GM12864 (cell line): Measurements from ENCODE around the gene ALDH7A1.

ENCODE experiments used
- DNase-seq: peaks from one replicate; pipeline ENCODE4 v3.0.0-alpha.2; 2011; ENCODE audit warnings: low read depth
- H3K4me3 ChIP-seq: 2 replicates; pipeline ENCODE4 v1.5.1; 2011; ENCODE audit warnings: mild to moderate bottlenecking, low read depth, low read length, control low read depth
- CTCF ChIP-seq: IDR thresholded peaks from 2 replicates; pipeline ENCODE4 v1.5.1; 2011; ENCODE audit warnings: low read depth, mild to moderate bottlenecking, moderate library complexity, low read length, control low read depth, inconsistent platforms; ENCODE audit errors: missing control alignments

Gene ALDH7A1

DNA sequence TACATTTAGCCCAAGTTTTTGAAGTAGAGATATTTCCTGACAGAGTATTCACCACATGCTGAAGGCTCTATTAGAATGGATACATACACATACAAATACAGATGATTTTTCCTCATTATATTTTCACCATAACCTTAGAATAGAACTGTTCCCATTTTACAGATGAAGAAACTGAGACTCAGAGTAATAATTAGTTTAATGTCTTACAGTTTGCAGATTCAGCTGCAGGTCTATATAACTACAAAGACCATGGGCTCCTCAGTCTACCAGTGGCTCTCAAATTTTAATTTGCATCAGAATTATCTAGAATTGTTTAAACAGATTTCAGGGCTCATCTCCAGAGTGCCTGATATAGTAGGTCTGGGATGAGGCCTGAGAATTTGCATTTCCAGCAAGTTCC lies 107.4 kb downstream of the ALDH7A1 start:
- no peak for DNase-seq
- H3K4me3 ChIP-seq = no peak overlapping the region
- TF ChIP-seq CTCF = no peak

DNA sequence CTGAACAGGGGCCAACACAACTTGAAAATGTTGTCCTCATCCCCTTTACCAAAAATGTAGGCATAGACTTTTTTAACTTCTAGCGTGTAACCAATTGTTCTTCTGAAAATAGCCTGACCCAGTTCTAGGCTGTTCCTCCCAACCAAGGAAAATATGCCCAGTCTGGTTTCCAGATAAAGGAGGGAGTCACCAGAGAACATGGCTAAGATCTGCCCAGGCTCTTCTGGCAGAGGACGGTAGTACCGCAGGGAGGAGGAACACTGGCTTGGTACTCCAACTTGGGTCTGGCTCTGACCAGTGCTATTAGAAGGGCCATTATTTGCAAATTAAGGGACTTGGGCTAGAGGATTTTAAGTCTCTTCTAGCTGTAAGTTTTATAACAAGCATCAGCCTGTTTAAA lies 108.7 kb downstream of the ALDH7A1 start:
- DNase-seq = no peak
- no peak for TF ChIP-seq CTCF
- no peak overlapping the region for H3K4me3 ChIP-seq

- no peak for DNase-seq
- TF ChIP-seq CTCF = no peak
- H3K4me3 ChIP-seq = no peak overlapping the region
Observed at GRCh38 chr5:126484253-126484652, 110.8 kb downstream of the ALDH7A1 start.

DNA sequence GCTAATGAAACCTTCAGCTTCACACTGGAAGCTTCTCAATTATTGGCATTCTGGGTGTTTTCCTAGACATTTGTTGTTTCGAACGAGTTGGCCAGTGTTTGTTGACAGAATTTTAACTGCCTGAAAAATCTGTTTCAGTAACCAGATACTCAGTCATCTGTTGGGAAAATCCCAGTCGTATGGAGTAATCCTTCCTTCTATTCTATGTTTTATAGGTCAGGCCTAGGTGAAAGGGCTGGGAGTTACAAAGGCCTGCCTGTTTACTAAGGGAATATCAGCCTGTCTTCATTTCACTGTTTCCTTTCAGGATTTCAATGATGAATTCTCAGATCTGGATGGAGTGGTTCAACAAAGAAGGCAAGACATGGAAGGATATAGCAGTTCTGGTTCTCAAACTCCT lies 111.9 kb downstream of the ALDH7A1 start:
- DNase-seq = no peak
- H3K4me3 ChIP-seq = no peak overlapping the region
- no peak for TF ChIP-seq CTCF

DNA sequence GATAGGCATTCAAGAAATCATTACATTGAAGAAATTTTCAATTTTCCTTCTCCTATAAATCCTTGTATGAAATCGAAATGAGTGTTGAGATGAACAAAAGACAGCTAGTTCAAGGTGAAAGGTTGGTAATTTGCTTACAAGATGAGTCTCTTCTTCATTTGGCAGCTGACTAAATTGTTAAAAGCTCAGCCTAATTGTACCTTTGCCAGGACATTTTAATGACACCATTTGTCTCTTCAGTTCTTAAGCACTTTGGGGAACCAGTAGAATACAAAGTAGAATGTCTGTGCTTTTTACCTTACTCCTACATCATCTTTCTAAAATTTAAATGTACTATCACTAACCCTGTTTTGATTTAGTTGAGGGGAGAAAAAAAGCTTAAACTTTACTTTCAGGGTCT lies 112.4 kb downstream of the ALDH7A1 start:
- no peak for DNase-seq
- no peak overlapping the region for H3K4me3 ChIP-seq
- no peak for TF ChIP-seq CTCF

DNA sequence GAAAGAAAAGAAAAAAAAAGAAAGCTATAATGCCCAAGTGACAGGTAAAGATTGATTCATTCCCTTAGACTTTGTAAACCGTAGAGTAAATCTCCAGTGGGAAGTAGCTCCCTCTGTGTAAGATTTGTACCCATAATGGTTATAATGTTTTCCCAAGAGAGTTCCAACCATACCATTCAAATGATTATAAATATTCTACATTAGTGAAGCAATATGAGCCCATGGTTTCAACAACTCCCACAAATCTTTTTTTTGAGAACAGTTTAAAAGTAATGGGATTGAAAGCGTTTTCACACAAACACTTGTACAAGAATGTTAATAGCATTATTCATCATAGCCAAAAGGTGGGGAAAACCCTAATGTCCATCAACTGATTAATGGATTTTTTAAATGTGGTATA lies 113.8 kb downstream of the ALDH7A1 start:
- no peak for TF ChIP-seq CTCF
- DNase-seq = no peak
- no peak overlapping the region for H3K4me3 ChIP-seq
